UCSD-AML1 (cell line): ENCODE data around the gene BTAF1.

ENCODE experiments used
- DNase-seq: peaks from one replicate; lab custom pipeline; 2025; ENCODE audit not compliant: unreplicated experiment; lab: John Stamatoyannopoulos, UW

The BTAF1 gene

DNA sequence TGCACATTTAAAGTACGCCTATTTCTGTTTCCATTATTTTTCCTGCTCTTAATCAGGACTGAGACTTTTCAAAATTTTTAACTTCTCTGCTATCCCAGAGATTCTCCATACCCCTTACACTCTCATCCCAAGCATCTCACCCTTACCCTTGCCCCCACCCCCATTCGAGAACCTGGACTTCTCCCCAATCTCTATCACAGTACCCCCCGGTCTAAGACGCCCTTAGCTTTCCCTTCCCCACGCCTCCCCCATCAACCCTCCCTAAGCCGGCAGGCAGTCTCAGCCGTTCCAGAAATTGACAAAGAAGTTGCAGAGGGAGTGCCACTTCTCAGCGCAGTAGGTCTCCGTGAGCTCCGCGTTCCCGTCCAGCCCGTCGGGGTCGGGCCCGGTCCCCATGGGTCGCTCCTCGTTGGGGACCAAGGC lies 15.6 kb upstream of the BTAF1 start:
- no peak for DNase-seq

DNA sequence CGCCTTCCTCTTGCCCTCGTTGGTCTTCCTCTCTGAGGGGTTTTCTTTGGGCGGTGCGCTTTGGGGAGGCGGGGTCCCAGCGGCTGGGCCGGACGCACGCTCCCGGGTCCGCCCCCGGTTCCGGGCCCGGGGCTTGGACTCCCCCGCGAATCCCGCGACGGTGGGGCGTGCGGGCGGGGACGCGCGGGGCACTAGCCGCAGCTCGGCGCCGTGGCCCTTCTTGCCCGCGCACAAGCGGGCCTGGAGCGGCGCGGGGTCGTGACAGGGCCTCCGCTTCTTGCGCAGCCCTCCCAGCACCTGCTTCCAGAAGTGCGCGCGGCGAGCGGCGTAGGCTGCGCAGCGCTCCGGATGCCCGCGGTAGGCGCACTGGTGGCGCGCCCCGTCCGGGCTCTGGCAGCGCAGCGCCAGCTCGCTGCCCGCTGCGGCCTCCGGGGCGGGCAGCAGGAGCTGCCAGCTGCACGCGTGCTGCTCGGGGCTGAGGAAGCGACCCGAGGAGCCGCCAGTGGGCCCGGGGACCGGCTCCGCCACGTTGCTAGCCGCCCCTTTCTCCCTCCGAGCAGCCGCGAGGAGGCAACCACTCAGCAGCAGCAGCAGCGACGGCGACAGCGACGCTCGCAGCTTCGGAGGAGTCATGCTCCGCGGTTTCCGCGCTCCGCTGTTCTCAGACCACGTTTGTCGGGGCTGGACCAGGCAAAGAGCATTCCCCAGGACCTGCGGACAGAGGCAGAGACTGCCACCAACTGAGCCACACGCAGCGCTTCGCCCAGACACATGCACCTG lies 15.0 kb upstream of the BTAF1 start:
- peak; percentile 87 for DNase-seq

- peak; percentile 18 for DNase-seq
Observed at GRCh38 chr10:91909117-91909677, 14.4 kb upstream of the BTAF1 start, which contains the start of gene FGFBP3. FGFBP3 (minus strand) TSS chr10:91909486; CDS start chr10:91908969, 517 bp downstream.

DNA sequence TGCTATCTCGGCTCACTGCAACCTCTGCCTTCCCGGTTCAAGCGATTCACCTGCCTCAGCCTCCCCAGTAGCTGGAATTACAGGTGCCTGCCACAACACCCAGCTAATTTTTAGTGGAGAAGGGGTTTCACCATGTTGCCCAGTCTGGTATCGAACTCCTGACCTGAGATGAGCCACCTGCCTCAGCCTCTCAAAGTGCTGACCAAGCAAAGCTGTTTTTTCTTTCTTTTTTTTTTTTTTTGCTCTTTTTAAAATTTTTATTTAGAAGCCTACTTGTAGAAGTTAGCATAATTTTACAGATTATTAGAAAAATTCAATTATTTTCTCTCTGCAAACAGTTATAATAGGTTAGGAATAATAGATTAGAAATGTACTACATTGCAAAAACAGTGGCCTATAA lies 13.1 kb upstream of the BTAF1 start:
- DNase-seq, result no peak

DNA sequence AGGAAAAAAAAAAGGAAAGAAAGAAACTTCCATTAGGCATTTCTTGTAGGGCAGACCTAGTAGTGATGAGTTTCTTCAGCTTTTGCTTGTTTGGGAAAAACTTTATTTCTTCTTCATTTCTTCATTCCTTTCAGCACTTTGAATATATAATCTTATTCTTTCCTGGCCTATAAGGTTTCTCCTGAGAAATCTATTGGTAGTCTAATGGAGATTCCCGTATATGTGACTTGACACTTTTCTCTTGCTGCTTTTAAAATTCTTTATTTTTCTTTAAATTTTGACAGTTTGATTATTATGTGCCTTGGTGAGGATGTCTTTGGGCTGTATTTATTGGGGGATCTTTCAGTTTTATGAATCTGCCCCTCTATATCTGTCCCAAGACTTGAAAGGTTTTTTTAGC lies 3.9 kb upstream of the BTAF1 start:
- no peak for DNase-seq

GRCh38 chr10:91924212-91925021 lies 847 bp downstream of the BTAF1 start:
- DNase-seq, result no peak

- DNase-seq, result no peak
Observed at GRCh38 chr10:91925022-91925320, 1.4 kb downstream of the BTAF1 start.

DNA sequence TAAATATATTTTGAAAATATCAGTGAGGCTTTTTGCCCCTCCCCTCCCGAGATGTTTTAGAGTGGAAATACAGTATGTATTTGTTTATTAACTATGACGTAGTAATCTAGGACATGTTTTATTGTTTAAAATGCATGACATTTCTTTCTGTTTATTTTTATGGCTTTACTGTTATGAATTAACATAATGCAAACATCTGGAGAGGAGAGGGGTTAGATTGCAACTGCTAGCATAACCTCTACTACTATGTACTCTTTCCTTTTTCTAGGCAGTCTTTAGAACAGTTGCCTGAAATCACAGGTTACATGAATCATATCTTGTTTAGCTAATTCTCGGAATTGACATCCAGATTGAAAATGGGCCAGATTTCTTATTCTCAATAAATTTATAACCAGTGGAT lies 7.4 kb downstream of the BTAF1 start:
- DNase-seq, result no peak

- DNase-seq, result no peak
Observed at GRCh38 chr10:91931526-91932190, 8.1 kb downstream of the BTAF1 start.

DNA sequence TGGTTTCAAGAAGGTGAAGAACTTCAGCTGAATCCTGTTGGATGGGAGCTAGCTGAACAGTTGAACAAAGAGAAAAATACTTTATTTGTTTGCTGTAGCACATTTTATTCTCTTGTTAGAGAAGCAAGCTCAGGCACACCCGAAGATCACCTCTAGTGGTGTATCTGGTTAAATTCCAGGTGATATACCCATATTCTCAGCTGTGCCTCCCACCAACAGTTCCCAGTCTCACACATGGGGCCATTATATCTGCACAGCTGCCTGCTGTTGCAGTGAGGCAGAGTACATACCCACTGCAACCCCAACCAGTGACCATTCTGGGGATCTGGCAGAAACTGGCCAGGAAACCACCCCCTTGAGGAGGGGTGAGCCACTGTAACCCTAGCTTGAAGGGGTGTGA lies 9.2 kb downstream of the BTAF1 start:
- no peak for DNase-seq

- DNase-seq, result no peak
Observed at GRCh38 chr10:91935886-91936285, 12.3 kb downstream of the BTAF1 start.

DNA sequence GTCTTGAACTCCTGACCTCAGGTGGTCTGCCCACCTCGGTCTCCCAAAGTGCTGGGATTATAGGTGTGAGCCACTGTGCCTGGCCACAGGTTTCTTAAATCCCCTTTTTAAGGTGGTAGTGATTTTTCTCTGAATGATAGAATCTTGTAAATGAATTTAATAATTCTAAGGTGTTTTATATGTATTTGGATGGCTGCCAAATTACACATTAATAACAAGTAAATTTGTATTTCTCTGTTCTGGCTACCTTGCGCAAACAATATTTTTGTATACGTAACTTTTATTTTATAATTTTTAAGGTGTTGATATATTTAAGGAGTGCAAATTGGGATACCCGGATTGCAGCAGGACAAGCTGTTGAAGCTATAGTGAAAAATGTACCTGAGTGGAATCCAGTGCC lies 16.1 kb downstream of the BTAF1 start:
- no peak for DNase-seq

GRCh38 chr10:91941426-91941825 lies 17.9 kb downstream of the BTAF1 start:
- DNase-seq, result no peak

GRCh38 chr10:91944880-91945630 lies 21.5 kb downstream of the BTAF1 start:
- no peak for DNase-seq

DNA sequence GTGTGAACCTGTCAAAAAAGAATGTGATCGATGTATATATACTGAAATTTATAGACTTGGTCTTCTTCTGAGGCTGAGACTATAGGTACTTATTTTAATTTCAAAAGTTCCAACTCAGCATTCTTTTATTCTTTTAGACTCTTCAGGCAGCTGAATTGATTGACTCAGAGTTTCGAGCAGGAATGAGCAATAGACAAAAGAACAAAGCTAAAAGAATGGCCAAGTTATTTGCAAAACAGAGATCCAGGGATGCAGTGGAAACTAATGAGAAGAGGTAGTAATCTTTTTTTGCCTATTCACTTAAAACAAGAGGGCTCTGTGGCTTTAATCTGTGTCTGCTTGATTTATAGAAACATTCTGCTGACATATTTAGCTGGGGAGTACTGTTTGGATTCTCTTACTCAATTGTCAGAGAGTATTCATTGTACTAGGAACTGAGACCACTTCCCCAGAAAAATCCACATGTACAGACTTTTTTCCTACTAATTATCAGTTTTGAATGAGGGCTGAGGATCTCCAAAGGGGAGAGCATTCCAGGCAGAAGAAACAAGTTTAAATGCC lies 30.1 kb downstream of the BTAF1 start:
- DNase-seq, result no peak

- DNase-seq, result no peak
Observed at GRCh38 chr10:91955114-91955513, 31.5 kb downstream of the BTAF1 start.

DNA sequence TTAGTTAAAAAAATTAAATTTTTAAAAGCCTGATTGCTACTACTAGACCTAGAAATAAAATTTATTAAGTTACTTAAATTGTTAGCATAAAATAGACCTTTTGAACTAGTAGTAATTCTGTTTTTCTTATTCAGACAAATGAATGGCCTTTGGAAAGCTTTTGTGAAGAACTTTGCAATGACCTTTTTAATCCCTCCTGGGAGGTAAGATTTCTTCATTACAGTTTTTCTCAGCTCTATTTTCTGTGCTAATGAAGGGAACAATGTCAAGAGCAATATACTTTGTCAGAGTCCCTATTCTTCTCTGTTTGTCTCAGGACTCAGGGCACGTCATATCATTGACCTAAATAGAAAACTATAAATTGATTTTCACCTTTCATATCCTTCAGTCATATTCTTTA lies 33.5 kb downstream of the BTAF1 start:
- DNase-seq, result no peak

- no peak for DNase-seq
Observed at GRCh38 chr10:91969297-91969696, 45.7 kb downstream of the BTAF1 start.

GRCh38 chr10:91974960-91975359 lies 51.4 kb downstream of the BTAF1 start:
- no peak for DNase-seq

DNA sequence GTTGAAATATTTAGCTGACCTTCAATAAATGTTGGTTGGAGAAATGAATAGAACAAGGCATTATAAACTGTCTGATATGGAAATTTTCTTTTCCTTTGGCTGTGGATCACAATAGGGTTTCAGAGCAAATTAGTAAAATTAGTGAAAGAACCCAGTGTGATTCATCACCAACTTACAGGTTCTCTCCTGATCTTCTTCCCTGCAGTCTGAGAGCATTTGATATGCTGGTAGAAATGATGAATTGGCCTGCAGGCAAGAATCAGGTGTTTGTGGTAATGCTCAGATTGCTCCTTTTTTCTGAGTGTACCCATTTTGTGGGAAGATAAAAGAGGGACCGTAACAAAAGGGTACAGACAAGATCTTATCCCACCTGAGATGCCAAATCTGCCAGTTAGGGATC lies 51.9 kb downstream of the BTAF1 start:
- DNase-seq, result no peak
